SK-N-SH (cell line): ENCODE measurements around the gene SCNN1A. TPM values are rescaled to one million over a fixed set of nuclear protein-coding genes. Genes with fewer than 3 reads are reported as not detected.

ENCODE experiments used
- CTCF ChIA-PET: fragments of 300-600, 350-600 bp; formaldehyde crosslinking; extraction: SDS; loops from one replicate; lab custom pipeline; 2021; lab: Yijun Ruan, JAX
- POLR2A ChIA-PET: fragments of 350-600 bp; sonication (Branson Sonifier 250); formaldehyde crosslinking; extraction: SDS; loops from one replicate; lab custom pipeline; 2020; ENCODE audit warnings: antibody characterized with exemption, inconsistent platforms; lab: Yijun Ruan, JAX
- DNase-seq: peaks from one replicate; pipeline ENCODE4 v3.0.0; 2012
- H2AFZ ChIP-seq: fragments of 200-600 bp; sonication (generic); 2 replicates; pipeline ENCODE4 v1.8.1; 2016; ENCODE audit warnings: antibody characterized with exemption, mild to moderate bottlenecking, low read depth
- H3F3A ChIP-seq: fragments of 200-600 bp; sonication (generic); replicated peaks from 2 replicates; pipeline ENCODE3; 2016; ENCODE audit warnings: antibody characterized with exemption, mild to moderate bottlenecking; ENCODE audit not compliant: insufficient read depth
- H3K27ac ChIP-seq, 2 experiments: fragments of 200-500 bp in 1 of 2; fragments of 200-600 bp in 1 of 2; sonication (Bioruptor generic) in 1 of 2; sonication (generic), shearing (Covaris generic) in 1 of 2; 2 replicates each; pipeline versions ENCODE4 v1.5.1 to v1.6.1; 2014 to 2016; ENCODE audit warnings: low read depth in 2 of 2, inconsistent platforms in 1 of 2, low read length in 1 of 2, mild to moderate bottlenecking in 1 of 2, mixed read lengths in 1 of 2
- H3K27me3 ChIP-seq: fragments of 200-600 bp; sonication (generic), shearing (Covaris generic); 2 replicates; pipeline ENCODE4 v1.6.1; 2016; ENCODE audit warnings: mixed run types; ENCODE audit not compliant: insufficient read depth
- H3K36me3 ChIP-seq, 2 experiments: fragments of 200-500 bp in 1 of 2; fragments of 200-600 bp in 1 of 2; sonication (Bioruptor generic) in 1 of 2; sonication (generic) in 1 of 2; replicated peaks in 1 of 2; 2 replicates each; pipeline versions ENCODE3 to v1.5.1; 2014 to 2016; ENCODE audit warnings: low read length in 1 of 2, mild to moderate bottlenecking in 1 of 2; ENCODE audit not compliant: insufficient read depth in 2 of 2, control insufficient read depth in 1 of 2
- H3K4me1 ChIP-seq, 2 experiments: fragments of 200-500 bp in 1 of 2; fragments of 200-600 bp in 1 of 2; sonication (Bioruptor generic) in 1 of 2; sonication (generic), shearing (Covaris generic) in 1 of 2; 2 replicates each; pipeline versions ENCODE4 v1.5.1 to v1.6.1; 2014 to 2016; ENCODE audit warnings: low read depth in 1 of 2, low read length in 1 of 2, mixed run types in 1 of 2; ENCODE audit not compliant: insufficient read depth in 2 of 2, control insufficient read depth in 1 of 2
- H3K4me2 ChIP-seq: fragments of 200-600 bp; sonication (generic), shearing (Covaris generic); 2 replicates; pipeline ENCODE4 v1.6.1; 2017; ENCODE audit warnings: mixed run types
- H3K4me3 ChIP-seq, 2 experiments: fragments of 200-500 bp in 1 of 2; fragments of 200-600 bp in 1 of 2; sonication (Bioruptor generic) in 1 of 2; sonication (generic), shearing (Covaris generic) in 1 of 2; 2 replicates each; pipeline versions ENCODE4 v1.5.1 to v1.8.1; 2014 to 2016; ENCODE audit warnings: low read depth in 2 of 2, inconsistent platforms in 1 of 2, low read length in 1 of 2, mild to moderate bottlenecking in 1 of 2, mixed read lengths in 1 of 2, moderate library complexity in 1 of 2
- H3K79me2 ChIP-seq: fragments of 200-600 bp; sonication (generic); 2 replicates; pipeline ENCODE4 v1.8.1; 2017; ENCODE audit warnings: mild to moderate bottlenecking; ENCODE audit not compliant: insufficient read depth
- H3K9ac ChIP-seq: fragments of 200-600 bp; sonication (generic); 2 replicates; pipeline ENCODE4 v1.6.1; 2017; ENCODE audit warnings: mixed run types
- H3K9me2 ChIP-seq: fragments of 200-600 bp; sonication (generic); 2 replicates; pipeline ENCODE4 v1.6.1; 2017; ENCODE audit warnings: mixed run types
- H3K9me3 ChIP-seq: fragments of 200-600 bp; sonication (generic); 2 replicates; pipeline ENCODE4 v1.6.1; 2017; ENCODE audit warnings: mixed run types, mild to moderate bottlenecking, moderate library complexity
- H4K20me1 ChIP-seq: fragments of 200-600 bp; sonication (generic); 2 replicates; pipeline ENCODE4 v1.6.1; 2017; ENCODE audit warnings: mild to moderate bottlenecking, mixed run types; ENCODE audit not compliant: insufficient read depth
- CHD2 ChIP-seq: fragments of 150-350 bp; IDR thresholded peaks from 2 replicates; pipeline ENCODE4 v1.6.1; 2018; ENCODE audit warnings: low read length; ENCODE audit not compliant: partially characterized antibody
- ELF1 ChIP-seq: IDR thresholded peaks from 2 replicates; pipeline ENCODE4 v1.4.0; 2012
- EP300 ChIP-seq, 2 experiments: IDR thresholded peaks; 2 replicates each; pipeline versions ENCODE4 v1.4.0 to v1.6.1; 2012; ENCODE audit warnings: borderline replicate concordance in 1 of 2, low read depth in 1 of 2, low read length in 1 of 2
- EZH2phosphoT487 ChIP-seq: fragments of 200-600 bp; sonication (generic); IDR thresholded peaks from 2 replicates; pipeline ENCODE4 v1.6.1; 2017; ENCODE audit warnings: low read depth, mixed run types, mild to moderate bottlenecking, antibody characterized with exemption, moderate library complexity, borderline replicate concordance
- FOSL2 ChIP-seq: IDR thresholded peaks from 2 replicates; pipeline ENCODE4 v1.4.0; 2012; ENCODE audit warnings: low read depth, mild to moderate bottlenecking, moderate library complexity, borderline replicate concordance
- FOXJ3 ChIP-seq: sonication (generic); formaldehyde crosslinking; IDR thresholded peaks from 2 replicates; pipeline ENCODE4 v1.5.1; 2020; ENCODE audit warnings: mild to moderate bottlenecking, missing genetic modification reagents
- FOXM1 ChIP-seq: IDR thresholded peaks from 2 replicates; pipeline ENCODE4 v1.4.0; 2012; ENCODE audit warnings: low read depth, mild to moderate bottlenecking
- GABPA ChIP-seq: IDR thresholded peaks from 2 replicates; pipeline ENCODE4 v1.4.0; 2012; ENCODE audit warnings: low read depth, mild to moderate bottlenecking
- IRF3 ChIP-seq: fragments of 150-350 bp; IDR thresholded peaks from 2 replicates; pipeline ENCODE4 v1.6.1; 2016; ENCODE audit warnings: mild to moderate bottlenecking, low read depth, low read length
- JUND ChIP-seq: IDR thresholded peaks from 2 replicates; pipeline ENCODE4 v1.4.0; 2012
- MAX ChIP-seq: IDR thresholded peaks from 2 replicates; pipeline ENCODE4 v1.4.0; 2012; ENCODE audit warnings: low read depth
- MEF2A ChIP-seq: IDR thresholded peaks from 2 replicates; pipeline ENCODE4 v1.4.0; 2012; ENCODE audit warnings: low read depth, borderline replicate concordance
- MXI1 ChIP-seq: IDR thresholded peaks from 2 replicates; pipeline ENCODE4 v1.6.1; 2012; ENCODE audit warnings: mild to moderate bottlenecking, low read depth, low read length, improper control_type of control experiment
- NFIC ChIP-seq: IDR thresholded peaks from 2 replicates; pipeline ENCODE4 v1.4.0; 2012; ENCODE audit warnings: borderline replicate concordance
- NRF1 ChIP-seq: IDR thresholded peaks from 2 replicates; pipeline ENCODE4 v1.6.1; 2012; ENCODE audit warnings: low read depth, mild to moderate bottlenecking, low read length
- PBX3 ChIP-seq: IDR thresholded peaks from 2 replicates; pipeline ENCODE4; 2012
- POLR2AphosphoS5 ChIP-seq: IDR thresholded peaks from 2 replicates; pipeline ENCODE4 v1.6.1; 2012; ENCODE audit warnings: low read depth, low read length
- RCOR1 ChIP-seq: fragments of 150-350 bp; IDR thresholded peaks from 2 replicates; pipeline ENCODE4 v1.6.1; 2017; ENCODE audit warnings: antibody characterized with exemption, low read length
- RFX5 ChIP-seq: IDR thresholded peaks from 2 replicates; pipeline ENCODE4 v1.6.1; 2012; ENCODE audit warnings: mild to moderate bottlenecking, improper control_type of control experiment, low read length
- RXRA ChIP-seq: IDR thresholded peaks from 2 replicates; pipeline ENCODE4 v1.4.0; 2012; ENCODE audit warnings: low read depth, mild to moderate bottlenecking, borderline replicate concordance
- SIN3A ChIP-seq: IDR thresholded peaks from 2 replicates; pipeline ENCODE4 v1.6.1; 2012; ENCODE audit warnings: low read depth, mild to moderate bottlenecking, low read length, moderate library complexity, borderline replicate concordance
- SMC3 ChIP-seq: IDR thresholded peaks from 2 replicates; pipeline ENCODE4 v1.6.1; 2012; ENCODE audit warnings: low read depth, low read length, improper control_type of control experiment
- TAF1 ChIP-seq: IDR thresholded peaks from 2 replicates; pipeline ENCODE4 v1.6.1; 2012; ENCODE audit warnings: low read depth, mild to moderate bottlenecking, low read length, moderate library complexity, borderline replicate concordance
- TCF12 ChIP-seq: IDR thresholded peaks from 2 replicates; pipeline ENCODE4 v1.4.0; 2012
- TEAD4 ChIP-seq: IDR thresholded peaks from 2 replicates; pipeline ENCODE4 v1.4.0; 2012; ENCODE audit warnings: mild to moderate bottlenecking, borderline replicate concordance; ENCODE audit not compliant: insufficient read depth
- USF1 ChIP-seq: IDR thresholded peaks from 2 replicates; pipeline ENCODE4 v1.4.0; 2012; ENCODE audit warnings: low read depth, borderline replicate concordance
- USF2 ChIP-seq: fragments of 150-350 bp; IDR thresholded peaks from 2 replicates; pipeline ENCODE4 v1.6.1; 2017; ENCODE audit warnings: antibody characterized with exemption, low read length, low read depth, borderline replicate concordance
- YY1 ChIP-seq: IDR thresholded peaks from 2 replicates; pipeline ENCODE4 v1.4.0; 2012; ENCODE audit warnings: low read depth, mild to moderate bottlenecking
- ZBTB33 ChIP-seq: IDR thresholded peaks from 2 replicates; pipeline ENCODE4 v1.4.0; 2012; ENCODE audit warnings: low read depth, borderline replicate concordance
- WGBS: methylation state at CpG from one replicate; pipeline ENCODE4 v1.1.6; 2017; ENCODE audit warnings: low lambda C conversion rate; 5-methylcytosine and 5-hydroxymethylcytosine counted together
- polyA plus RNA-seq, 3 experiments: library from polyadenylated mRNA; depleted of rRNA; stranded (reverse); fragments of >200 nt; gene quantifications; 2 replicates each; pipeline ENCODE4 v1.2.3, GENCODE V29; 2012

SCNN1A gene
- polyA plus RNA-seq, 1 of the 3 experiments (the other 2 are of a cell fraction) = 1.6 TPM

GRCh38 chr12:6345319-6346091 lies 29.9 kb downstream of the SCNN1A start:
- DNase-seq = no peak
- POLR2A ChIA-PET = no interaction called here
- H2AFZ ChIP-seq = no peak overlapping the region
- TF ChIP-seq YY1 = no peak
- 0 out of 4 replicates have a peak, but pooled peaks of 1 of the 2 experiments have one; percentile 53 for TF ChIP-seq EP300 (IDR thresholded peaks at IDR 0.05; ENCODE audit: borderline replicate concordance in 1 of 2, low read depth in 1 of 2, low read length in 1 of 2)
- TF ChIP-seq MAX = no peak
- no peak for TF ChIP-seq IRF3
- no peak for TF ChIP-seq CHD2
- TF ChIP-seq NFIC = no peak; the same call in 1 of the 2 replicates
- TF ChIP-seq SMC3 = no peak
- TF ChIP-seq FOXJ3 (CRISPR knock-in tag) = no peak
- TF ChIP-seq PBX3 = peak; percentile 79
- TF ChIP-seq NRF1 = no peak
- TF ChIP-seq USF2 = no peak
- TF ChIP-seq RXRA = peak; percentile 85
- no peak for TF ChIP-seq FOXM1
- TF ChIP-seq GABPA = no peak
- TF ChIP-seq TEAD4 = no peak
- no peak for TF ChIP-seq ELF1
- TF ChIP-seq MXI1 = no peak
- no peak for TF ChIP-seq SIN3A
- TF ChIP-seq EZH2phosphoT487 = no peak
- TF ChIP-seq RCOR1 = no peak
- TF ChIP-seq TCF12 = peak; percentile 59
- TF ChIP-seq POLR2AphosphoS5 = peak; percentile 20; the same call in 1 of the 2 replicates
- no peak for TF ChIP-seq MEF2A
- TF ChIP-seq TAF1 = no peak
- no peak for TF ChIP-seq USF1
- TF ChIP-seq FOSL2 = peak; percentile 90
- TF ChIP-seq ZBTB33 = no peak
- no peak for TF ChIP-seq RFX5
- TF ChIP-seq JUND = peak; percentile 84

More at GRCh38 chr12:6345319-6346091, 29.9 kb downstream of the SCNN1A start:
- Histone ChIP-seq H3K9me2 (no peaks in the 10 kb centered on the region), H3K4me3 (no peak overlapping the region), H3K9me3 (no peaks in the 10 kb centered on the region), H3K9ac (no peak overlapping the region), H3K4me1 (peaks cover 11 to 15% of the 10 kb centered on the region in 2 experiments; a peak in 3 of 4 replicates), H3F3A (no peaks in the 10 kb centered on the region), H3K4me2 (peak overlapping the region; percentile 9; the same call in 1 of the 2 replicates), H3K27ac (peak overlapping the region in 1 of 2 experiments; percentile 24; a peak in 1 of 4 replicates), H3K79me2 (peaks cover 23% of the 10 kb centered on the region), H3K36me3 (no peaks in the 10 kb centered on the region), H3K27me3 (no peaks in the 10 kb centered on the region), H4K20me1 (no peaks in the 10 kb centered on the region)
- 58% methylated on average over 10 of the region's 10 CpGs for WGBS
- CTCF ChIA-PET = interaction anchor here (0.9 to 1.0 kb wide), 2 partner anchors 120 to 149 kb away, joined by 3 read pairs; no protein-coding TSS in a partner anchor
